HG02571 (cell line): ENCODE data around the gene ZFP2.
"Not testable (repeated sequence)": the region's sequence is repeated elsewhere in the genome, so short reads cannot be mapped to it uniquely, and the experiment has no call there.

Source experiments
- ATAC-seq: cut with Tn5 transposase; IDR thresholded peaks from one replicate; pipeline ENCODE4 v1.9.1; 2021; ENCODE audit warnings: mild to moderate bottlenecking, moderate library complexity; ENCODE audit not compliant: unreplicated experiment

Gene ZFP2

GRCh38 chr5:178895615-178896571 lies at the start of gene ZFP2:
ZFP2 (plus strand) TSS chr5:178895913; CDS start chr5:178931314, 35,401 bp downstream.
- no peak for ATAC-seq

- no peak for ATAC-seq
Measured at GRCh38 chr5:178849316-178849715, 46.4 kb upstream of the ZFP2 start.

GRCh38 chr5:178851951-178852350 lies 43.8 kb upstream of the ZFP2 start:
- ATAC-seq: no peak

GRCh38 chr5:178854284-178854683 lies 41.4 kb upstream of the ZFP2 start:
- no peak for ATAC-seq

- ATAC-seq: peak; percentile 97
Measured at GRCh38 chr5:178859625-178860521, 35.8 kb upstream of the ZFP2 start, which contains the start of gene ZNF354B. ZNF354B (plus strand) TSS chr5:178859953; CDS start chr5:178861048, 1,095 bp downstream.

GRCh38 chr5:178860615-178861014 lies 35.1 kb upstream of the ZFP2 start:
- not testable (repeated sequence) for ATAC-seq

GRCh38 chr5:178861627-178862026 lies 34.1 kb upstream of the ZFP2 start:
- no peak for ATAC-seq

GRCh38 chr5:178866946-178867345 lies 28.8 kb upstream of the ZFP2 start:
- no peak for ATAC-seq

- ATAC-seq: no peak
Measured at GRCh38 chr5:178869577-178869976, 26.1 kb upstream of the ZFP2 start.

- ATAC-seq: no peak
Measured at GRCh38 chr5:178870411-178870810, 25.3 kb upstream of the ZFP2 start.

- no peak for ATAC-seq
Measured at GRCh38 chr5:178872302-178872701, 23.4 kb upstream of the ZFP2 start.

GRCh38 chr5:178883115-178883694 lies 12.5 kb upstream of the ZFP2 start:
- ATAC-seq: not testable (repeated sequence)

- ATAC-seq: no peak
Measured at GRCh38 chr5:178883815-178884430, 11.8 kb upstream of the ZFP2 start.

- ATAC-seq: no peak
Measured at GRCh38 chr5:178899289-178899688, 3.6 kb downstream of the ZFP2 start.

- no peak for ATAC-seq
Measured at GRCh38 chr5:178902849-178903248, 7.1 kb downstream of the ZFP2 start.

GRCh38 chr5:178931846-178932760 lies 36.4 kb downstream of the ZFP2 start:
- ATAC-seq: no peak

- ATAC-seq: no peak
Measured at GRCh38 chr5:178940569-178941360, 45.1 kb downstream of the ZFP2 start, which contains the start of gene ZNF454. ZNF454 (plus strand) TSS chr5:178941198; CDS start chr5:178942792, 1,594 bp downstream.

- no peak for ATAC-seq
Measured at GRCh38 chr5:178941361-178941760, 45.6 kb downstream of the ZFP2 start.
